Activated CD8-positive, alpha-beta T cell treated with anti-CD3 and anti-CD28 coated beads for 36 hours (primary cell): ENCODE measurements around the gene CILP. TPM values are rescaled to one million over a fixed set of nuclear protein-coding genes. Genes with fewer than 3 reads are reported as not detected.
"Not testable (repeated sequence)": the region's sequence is repeated elsewhere in the genome, so short reads cannot be mapped to it uniquely, and the experiment has no call there.

ENCODE experiments used
- ATAC-seq: fragments of 200-7000 bp; cut with Tn5 transposase; one replicate; pipeline ENCODE4 v1.10.0; 2021; ENCODE audit warnings: mild to moderate bottlenecking, moderate library complexity
- CTCF ChIA-PET: fragments of 350-600 bp; sonication (Branson Sonifier 250); formaldehyde crosslinking; loops from one replicate; lab custom pipeline; 2021; ENCODE audit warnings: antibody characterized with exemption; lab: Charles Lee
- POLR2A ChIA-PET: fragments of 350-600 bp; sonication (Branson Sonifier 250); formaldehyde crosslinking; loops from one replicate; lab custom pipeline; 2021; ENCODE audit warnings: antibody characterized with exemption; lab: Charles Lee
- DNase-seq: peaks from one replicate; pipeline ENCODE4 v3.0.0-alpha.2; 2020
- H3K27ac Mint-ChIP-seq: one replicate; pipeline ENCODE4 v1.8.0; 2021; ENCODE audit warnings: mild to moderate bottlenecking, mixed read lengths
- H3K27me3 Mint-ChIP-seq: one replicate; pipeline ENCODE4 v1.8.0; 2021; ENCODE audit warnings: mixed read lengths
- H3K36me3 Mint-ChIP-seq: one replicate; pipeline ENCODE4 v1.8.0; 2021; ENCODE audit warnings: low read depth, mixed read lengths
- H3K4me1 Mint-ChIP-seq: one replicate; pipeline ENCODE4 v1.8.0; 2021; ENCODE audit warnings: low read depth, mixed read lengths
- H3K4me3 Mint-ChIP-seq: one replicate; pipeline ENCODE4 v1.8.0; 2021; ENCODE audit warnings: mild to moderate bottlenecking, moderate library complexity, mixed read lengths
- H3K9me3 Mint-ChIP-seq: one replicate; pipeline ENCODE4 v1.8.0; 2021; ENCODE audit warnings: mixed read lengths
- intact Hi-C: fragments of 100-400 bp; cut with micrococcal nuclease; formaldehyde crosslinking; loops from one replicate; pipeline ENCODE4 v1.10.0; 2022
- total RNA-seq, 2 experiments: library from RNA; stranded (reverse); gene quantifications; one replicate each; pipeline ENCODE4 v1.2.3, GENCODE V29; 2021
- TF ChIP-seq, protein P1 (sequence below): fragments of 200-600 bp; IDR thresholded peaks from one replicate; pipeline ENCODE4 v1.8.0; 2022; ENCODE audit warnings: antibody characterized with exemption, mild to moderate bottlenecking

Gene CILP
- total RNA-seq, 2 experiments from 2014 or later = not detected

DNA sequence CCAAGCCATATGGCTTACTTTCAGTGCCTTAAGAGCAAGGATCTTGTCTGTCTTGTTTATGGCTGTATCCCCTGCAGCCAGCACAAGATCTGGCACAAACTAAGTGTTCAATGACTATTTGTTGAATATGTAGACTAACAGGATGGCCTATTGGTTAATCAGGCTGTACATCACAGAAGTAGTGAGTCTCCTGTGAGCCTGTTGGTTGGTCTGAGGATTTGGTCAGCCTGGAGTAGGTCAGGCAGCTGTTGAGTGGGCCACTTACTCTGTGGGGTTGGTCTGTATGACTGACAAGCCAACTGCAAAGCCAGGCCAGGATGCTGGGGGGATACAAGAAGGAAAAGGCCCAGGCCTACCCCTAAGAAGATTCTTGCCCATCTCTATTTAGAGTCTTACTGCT lies 33.4 kb upstream of the CILP start:
- H3K27me3 Mint-ChIP-seq = no peaks in the 10 kb centered on the region
- intact Hi-C loops = no loop called here
- peaks cover 10% of the 10 kb centered on the region for H3K36me3 Mint-ChIP-seq
- TF ChIP-seq, protein P1, sequence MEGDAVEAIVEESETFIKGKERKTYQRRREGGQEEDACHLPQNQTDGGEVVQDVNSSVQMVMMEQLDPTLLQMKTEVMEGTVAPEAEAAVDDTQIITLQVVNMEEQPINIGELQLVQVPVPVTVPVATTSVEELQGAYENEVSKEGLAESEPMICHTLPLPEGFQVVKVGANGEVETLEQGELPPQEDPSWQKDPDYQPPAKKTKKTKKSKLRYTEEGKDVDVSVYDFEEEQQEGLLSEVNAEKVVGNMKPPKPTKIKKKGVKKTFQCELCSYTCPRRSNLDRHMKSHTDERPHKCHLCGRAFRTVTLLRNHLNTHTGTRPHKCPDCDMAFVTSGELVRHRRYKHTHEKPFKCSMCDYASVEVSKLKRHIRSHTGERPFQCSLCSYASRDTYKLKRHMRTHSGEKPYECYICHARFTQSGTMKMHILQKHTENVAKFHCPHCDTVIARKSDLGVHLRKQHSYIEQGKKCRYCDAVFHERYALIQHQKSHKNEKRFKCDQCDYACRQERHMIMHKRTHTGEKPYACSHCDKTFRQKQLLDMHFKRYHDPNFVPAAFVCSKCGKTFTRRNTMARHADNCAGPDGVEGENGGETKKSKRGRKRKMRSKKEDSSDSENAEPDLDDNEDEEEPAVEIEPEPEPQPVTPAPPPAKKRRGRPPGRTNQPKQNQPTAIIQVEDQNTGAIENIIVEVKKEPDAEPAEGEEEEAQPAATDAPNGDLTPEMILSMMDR = no peak
- H3K4me1 Mint-ChIP-seq = peaks cover 10% of the 10 kb centered on the region
- POLR2A ChIA-PET = no interaction called here
- H3K27ac Mint-ChIP-seq = no peak overlapping the region
- H3K4me3 Mint-ChIP-seq = no peak overlapping the region
- ATAC-seq (no peak), DNase-seq (no peak)
- no peaks in the 10 kb centered on the region for H3K9me3 Mint-ChIP-seq
- CTCF ChIA-PET = no interaction called here

DNA sequence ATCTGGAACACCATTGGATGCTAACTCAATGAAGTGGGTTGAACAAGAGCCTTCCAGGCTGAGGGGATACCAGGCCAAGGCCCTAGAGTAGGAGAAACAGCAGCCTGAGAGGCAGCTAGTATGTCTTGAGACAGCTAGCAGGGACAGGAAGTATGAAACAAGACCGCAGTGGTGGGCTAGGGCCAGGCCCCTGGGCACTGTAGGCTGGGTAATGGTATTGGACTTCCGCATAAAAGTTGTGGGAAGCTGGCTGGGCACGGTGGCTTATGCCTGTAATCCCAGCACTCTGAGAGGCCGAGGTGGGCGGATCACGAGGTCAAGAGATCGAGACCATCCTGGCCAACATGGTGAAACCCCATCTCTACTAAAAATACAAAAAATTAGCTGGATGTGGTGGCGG lies 25.2 kb upstream of the CILP start:
- H3K36me3 Mint-ChIP-seq, POLR2A ChIA-PET, H3K4me3 Mint-ChIP-seq, CTCF ChIA-PET, intact Hi-C loops, DNase-seq, H3K27ac Mint-ChIP-seq, H3K27me3 Mint-ChIP-seq, H3K9me3 Mint-ChIP-seq, H3K4me1 Mint-ChIP-seq, ATAC-seq: not testable (repeated sequence)

DNA sequence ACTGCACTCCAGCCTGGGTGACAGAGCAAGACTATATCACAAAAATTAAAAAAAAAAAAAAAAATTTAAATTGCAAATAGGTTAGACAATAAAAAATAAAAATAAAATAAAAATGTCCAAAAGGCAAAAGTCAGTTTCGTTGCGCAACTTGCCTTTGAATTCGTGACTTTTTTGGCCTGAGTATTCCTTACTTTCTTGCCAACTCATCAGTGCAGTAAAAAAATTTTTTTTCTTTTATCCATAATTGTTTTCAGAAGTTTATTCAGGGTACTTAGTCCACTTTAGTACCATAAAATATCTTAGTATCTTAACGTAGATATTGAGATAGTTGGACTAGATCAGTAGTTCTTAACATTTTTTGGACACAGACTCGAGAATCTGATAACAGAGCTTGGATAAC lies 22.4 kb upstream of the CILP start:
- no peak overlapping the region for H3K27ac Mint-ChIP-seq
- no peaks in the 10 kb centered on the region for H3K27me3 Mint-ChIP-seq
- H3K9me3 Mint-ChIP-seq = no peaks in the 10 kb centered on the region
- TF ChIP-seq, protein P1 = no peak
- H3K4me3 Mint-ChIP-seq = no peak overlapping the region
- ChIA-PET POLR2A (interaction anchor here (0.6 kb wide), 1 partner anchor 35 kb away, joined by 3 read pairs; no protein-coding TSS in a partner anchor), CTCF (no interaction called here)
- H3K36me3 Mint-ChIP-seq = no peaks in the 10 kb centered on the region
- H3K4me1 Mint-ChIP-seq = peaks cover 5% of the 10 kb centered on the region
- ATAC-seq (no peak), DNase-seq (no peak)
- intact Hi-C loops = no loop called here

DNA sequence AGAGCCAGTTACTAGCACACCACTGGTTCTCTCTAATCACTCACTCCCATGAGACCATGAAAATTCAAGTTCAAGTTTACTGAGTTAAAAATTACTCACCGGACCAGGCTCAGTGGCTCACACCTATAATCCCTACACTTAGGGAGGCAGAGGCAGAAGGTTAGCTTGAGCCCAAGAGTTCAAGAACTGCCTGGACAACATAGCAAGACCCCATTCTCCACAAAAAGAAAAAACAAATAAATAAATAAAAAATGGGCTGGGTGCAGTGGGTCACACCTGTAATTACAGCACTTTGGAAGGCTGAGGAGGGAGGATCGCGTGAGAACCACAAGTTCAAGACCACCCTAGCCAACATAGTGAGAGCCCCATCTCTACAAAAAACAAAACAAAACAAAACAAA lies 21.2 kb upstream of the CILP start:
- Mint-ChIP-seq H3K9me3 (no peaks in the 10 kb centered on the region), H3K27me3 (no peaks in the 10 kb centered on the region), H3K36me3 (no peaks in the 10 kb centered on the region), H3K27ac (no peak overlapping the region), H3K4me3 (no peak overlapping the region), H3K4me1 (peaks cover 5% of the 10 kb centered on the region)
- intact Hi-C loops = no loop called here
- ChIA-PET POLR2A (interaction anchor here (0.7 kb wide), 1 partner anchor 457 kb away, joined by 3 read pairs; no protein-coding TSS in a partner anchor), CTCF (no interaction called here)
- TF ChIP-seq, protein P1 = no peak
- no peak for DNase-seq
- ATAC-seq = no peak

DNA sequence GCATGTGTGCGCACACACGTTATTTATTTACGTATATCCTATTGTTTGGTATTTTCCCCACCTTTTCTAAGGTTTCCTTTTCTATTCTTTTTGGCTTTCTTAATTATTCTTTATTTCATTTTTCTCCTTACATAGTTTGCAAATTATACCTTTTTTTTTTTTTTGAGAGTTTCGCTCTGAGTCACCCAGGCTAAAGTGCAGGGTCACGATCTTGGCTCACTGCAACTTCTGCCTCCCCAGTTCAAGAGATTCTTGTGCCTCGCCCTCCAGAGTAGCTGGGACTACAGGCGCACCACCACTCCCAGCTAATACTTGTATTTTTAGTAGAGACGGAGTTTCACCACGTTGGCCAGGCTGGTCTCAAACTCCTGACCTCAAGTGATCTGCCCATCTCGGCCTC lies 20.0 kb upstream of the CILP start:
- intact Hi-C loops = no loop called here
- no peak overlapping the region for H3K4me3 Mint-ChIP-seq
- CTCF ChIA-PET = no interaction called here
- H3K9me3 Mint-ChIP-seq = no peaks in the 10 kb centered on the region
- POLR2A ChIA-PET = no interaction called here
- H3K4me1 Mint-ChIP-seq = no peaks in the 10 kb centered on the region
- no peaks in the 10 kb centered on the region for H3K36me3 Mint-ChIP-seq
- no peak for DNase-seq
- H3K27ac Mint-ChIP-seq = no peak overlapping the region
- TF ChIP-seq, protein P1 = no peak
- no peak for ATAC-seq
- no peaks in the 10 kb centered on the region for H3K27me3 Mint-ChIP-seq

DNA sequence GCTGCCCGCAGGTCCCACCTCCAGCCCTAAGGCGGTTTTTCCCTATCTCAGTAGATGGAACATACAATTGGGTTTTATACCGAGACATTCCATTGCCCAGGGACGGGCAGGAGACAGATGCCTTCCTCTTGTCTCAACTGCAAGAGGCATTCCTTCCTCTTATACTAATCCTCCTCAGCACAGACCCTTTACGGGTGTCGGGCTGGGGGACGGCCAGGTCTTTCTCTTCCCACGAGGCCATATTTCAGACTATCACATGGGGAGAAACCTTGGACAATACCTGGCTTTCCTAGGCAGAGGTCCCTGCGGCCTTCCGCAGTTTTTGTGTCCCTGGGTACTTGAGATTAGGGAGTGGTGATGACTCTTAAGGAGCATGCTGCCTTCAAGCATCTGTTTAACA lies 15.6 kb upstream of the CILP start:
- H3K4me1 Mint-ChIP-seq, H3K9me3 Mint-ChIP-seq, H3K4me3 Mint-ChIP-seq, H3K36me3 Mint-ChIP-seq, H3K27me3 Mint-ChIP-seq, H3K27ac Mint-ChIP-seq, CTCF ChIA-PET, intact Hi-C loops, ATAC-seq, DNase-seq, POLR2A ChIA-PET: not testable (repeated sequence)
